Dedifferentiated amniotic fluid mesenchymal stem cell (primary cell): ENCODE measurements around the gene NF1.
"Not testable (repeated sequence)": the region's sequence is repeated elsewhere in the genome, so short reads cannot be mapped to it uniquely, and the experiment has no call there.

Source experiments
- DNase-seq: peaks from one replicate; pipeline ENCODE4 v3.0.0-alpha.2; 2016; ENCODE audit errors: extremely low spot score

Gene NF1

GRCh38 chr17:31078290-31078689 lies 16.5 kb upstream of the NF1 start:
- no peak for DNase-seq

DNA sequence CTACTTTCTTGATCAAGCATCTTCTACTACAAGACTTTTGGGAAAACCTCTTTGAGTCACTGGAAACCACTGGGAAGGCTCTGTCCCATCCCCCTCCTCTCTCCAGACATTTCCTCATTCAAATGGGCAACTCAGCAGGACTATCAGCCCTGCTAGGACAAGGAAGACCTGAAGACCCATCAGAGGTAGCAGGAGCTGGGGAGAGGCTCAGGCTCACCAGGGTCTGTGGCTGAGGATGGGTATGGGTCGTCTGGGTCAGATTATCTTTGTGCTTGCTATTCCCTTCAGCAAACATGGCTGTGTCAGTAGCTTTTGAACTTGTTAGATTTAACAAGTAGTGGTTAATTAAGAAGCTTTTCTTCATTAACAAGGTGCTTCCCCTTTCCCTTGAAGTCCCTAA lies 15.0 kb upstream of the NF1 start:
- no peak for DNase-seq

DNA sequence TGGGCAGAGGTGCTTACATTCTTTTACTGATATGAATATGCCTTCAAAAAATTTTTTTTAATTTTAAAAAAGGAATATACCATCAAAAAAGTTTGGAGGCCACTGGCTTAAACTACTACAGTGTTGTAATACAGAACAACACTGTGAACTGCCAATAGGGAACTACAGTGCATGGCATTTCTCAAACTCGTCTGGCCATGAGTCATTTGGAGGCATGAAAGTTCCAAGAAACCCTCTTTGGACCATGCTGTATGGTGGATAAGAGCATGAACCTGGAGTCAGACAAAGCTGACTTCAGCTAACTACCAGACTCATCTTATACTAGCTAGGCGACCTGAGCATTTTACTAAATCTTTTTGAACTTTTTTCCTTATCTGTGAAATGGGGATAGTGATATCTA lies 9.2 kb upstream of the NF1 start:
- peak; percentile 40 for DNase-seq

GRCh38 chr17:31089471-31089870 lies 5.3 kb upstream of the NF1 start:
- DNase-seq = no peak

DNA sequence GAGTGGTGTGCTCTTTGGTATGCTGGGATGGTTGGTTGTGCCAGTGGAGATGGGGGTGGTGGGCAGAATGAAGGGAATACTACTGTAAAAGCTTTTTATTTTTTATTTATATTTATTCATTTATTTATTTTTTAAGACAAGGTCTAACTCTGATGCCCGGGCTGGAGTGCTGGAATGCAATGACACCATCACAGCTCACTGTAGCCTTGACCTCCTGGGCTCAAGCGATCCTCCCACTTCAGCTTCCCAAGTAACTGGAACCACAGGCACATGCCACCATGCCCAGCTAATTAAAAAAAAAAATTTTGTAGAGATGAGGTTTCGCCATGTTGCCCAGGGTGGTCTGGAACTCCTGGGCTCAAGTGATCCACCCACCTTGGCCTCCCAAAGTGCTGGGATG lies 4.1 kb upstream of the NF1 start:
- not testable (repeated sequence) for DNase-seq

- DNase-seq = no peak
These were observed 2.2 kb upstream of the NF1 start for GRCh38 chr17:31092475-31093064.

DNA sequence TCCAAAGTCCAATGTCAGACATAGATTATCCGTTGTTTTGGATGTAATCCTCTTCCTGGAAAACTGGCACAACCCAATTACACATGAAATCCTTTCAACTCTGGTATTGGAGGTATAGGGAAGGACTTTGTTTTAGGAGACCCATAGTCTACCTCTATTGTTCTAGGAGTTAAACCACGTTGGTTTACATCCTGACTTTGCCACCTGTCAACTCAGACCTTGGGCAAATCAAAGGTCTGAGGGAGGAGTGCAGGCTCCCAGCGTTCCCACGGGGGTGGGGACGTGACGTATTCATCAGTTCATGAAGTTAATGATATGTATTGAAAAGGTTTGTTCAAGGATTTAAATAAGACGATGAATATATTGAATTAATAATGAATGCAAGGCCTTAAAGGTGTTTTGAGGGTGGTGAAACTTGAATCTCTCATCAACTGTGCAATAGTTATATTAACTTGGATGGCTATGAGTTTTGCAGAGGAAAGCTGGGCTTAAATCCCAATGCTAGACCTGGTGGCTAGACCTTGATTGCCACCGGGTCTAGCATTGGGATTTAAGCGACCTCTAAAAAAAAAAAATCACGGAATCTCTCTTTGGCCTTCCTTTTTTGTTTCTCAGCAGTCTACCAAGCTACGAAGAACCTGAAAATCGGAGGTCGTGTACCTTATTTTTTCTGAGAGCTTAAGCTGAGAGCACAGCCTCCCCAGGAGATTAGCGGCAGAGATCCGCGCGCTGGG lies 744 bp upstream of the NF1 start:
- DNase-seq = no peak

DNA sequence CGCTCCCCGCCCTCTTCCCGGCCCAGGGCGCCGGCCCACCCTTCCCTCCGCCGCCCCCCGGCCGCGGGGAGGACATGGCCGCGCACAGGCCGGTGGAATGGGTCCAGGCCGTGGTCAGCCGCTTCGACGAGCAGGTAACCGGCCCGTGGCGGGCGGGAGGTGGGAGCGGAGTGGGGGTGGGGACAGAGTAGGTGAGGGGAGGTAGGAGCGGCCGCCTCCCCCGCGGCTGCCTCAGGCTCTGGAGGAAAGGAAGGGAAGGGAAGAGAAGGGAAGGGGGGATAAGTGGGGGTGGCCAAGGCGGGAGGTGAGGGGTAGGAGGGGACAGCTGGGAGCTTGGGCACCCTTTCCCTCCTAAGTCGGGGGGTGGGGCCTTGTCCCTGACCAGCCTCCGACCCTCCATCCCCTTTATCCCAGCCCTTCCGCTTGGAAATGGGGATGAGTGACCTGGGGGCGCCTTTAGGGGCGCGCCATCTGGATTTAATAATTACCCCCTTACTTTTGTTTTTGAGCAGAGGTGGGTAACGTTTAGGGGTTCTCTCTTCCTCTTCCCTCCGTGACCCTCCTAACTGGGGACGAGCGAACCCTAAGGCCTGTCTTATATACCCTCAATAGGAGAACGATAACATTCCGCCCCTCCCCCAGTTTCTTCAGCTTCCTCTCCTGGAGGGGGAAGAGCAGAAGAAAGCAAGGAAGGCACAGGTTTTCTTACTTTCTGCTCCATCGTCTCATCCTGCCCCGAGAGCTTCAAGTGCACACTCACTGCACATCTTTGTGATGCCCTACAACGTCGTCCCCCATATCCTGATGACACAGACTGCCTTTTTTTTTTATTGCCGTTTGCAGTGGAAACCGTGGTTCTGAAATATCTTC lies 694 bp downstream of the NF1 start:
- DNase-seq = peak; percentile 19

DNA sequence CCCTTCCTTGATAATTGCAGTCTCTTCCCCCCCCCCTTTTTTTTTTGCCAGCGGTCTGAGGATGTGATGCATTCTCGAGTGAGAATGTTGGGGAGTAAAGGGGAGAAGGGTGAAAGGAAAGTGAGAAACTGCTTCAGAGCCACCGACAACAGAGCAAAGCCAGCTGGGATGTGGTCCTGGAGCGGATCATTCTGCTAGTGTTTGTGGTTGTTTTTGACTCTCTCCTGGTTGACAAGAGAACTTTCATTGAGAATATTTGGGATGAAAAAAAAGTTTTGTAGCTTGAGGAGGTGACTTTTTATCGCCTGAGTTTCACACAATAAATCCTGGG lies 1.3 kb downstream of the NF1 start:
- DNase-seq = no peak

- peak; percentile 20 for DNase-seq
These were observed 4.2 kb downstream of the NF1 start for GRCh38 chr17:31099016-31099415.

GRCh38 chr17:31100840-31101459 lies 6.2 kb downstream of the NF1 start:
- DNase-seq = no peak

DNA sequence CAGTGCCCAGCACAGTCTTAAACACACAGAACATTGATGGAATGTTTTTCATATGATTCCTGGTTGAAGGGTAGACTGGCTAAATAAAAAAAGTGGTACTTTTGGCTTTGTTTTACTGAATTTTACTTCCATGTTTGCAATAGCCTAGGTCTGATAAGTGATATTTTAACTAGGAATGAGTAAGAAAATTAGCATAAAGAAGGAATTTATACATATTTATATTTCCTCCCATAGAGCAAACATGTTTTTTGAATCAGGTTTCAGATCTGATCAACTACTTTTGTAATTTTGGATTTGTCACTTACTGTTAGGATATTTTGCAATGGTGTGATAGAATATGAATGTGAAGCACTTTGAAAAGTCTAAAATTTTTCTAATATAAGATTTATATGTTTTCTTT lies 7.2 kb downstream of the NF1 start:
- DNase-seq = no peak

- DNase-seq = no peak
These were observed 11.2 kb downstream of the NF1 start for GRCh38 chr17:31105991-31106390.

DNA sequence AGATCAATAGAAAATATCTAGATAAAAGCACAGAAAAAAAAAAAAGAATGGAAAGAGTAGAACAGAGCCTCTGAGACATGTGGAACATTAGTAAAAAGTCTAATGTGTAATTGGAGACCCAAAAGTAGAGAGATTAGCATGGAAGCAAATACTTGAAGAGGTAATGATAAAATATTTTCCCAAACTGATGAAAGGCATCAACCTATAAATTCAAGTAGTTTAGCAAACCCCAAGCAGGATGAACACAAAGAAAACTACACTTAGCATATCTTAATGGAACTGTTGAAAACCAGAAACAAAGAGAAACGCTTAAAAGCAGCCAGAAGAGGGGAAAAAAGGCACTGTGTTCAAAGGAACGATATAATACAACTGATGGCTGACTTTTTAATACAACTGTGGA lies 16.4 kb downstream of the NF1 start:
- DNase-seq = no peak

- no peak for DNase-seq
These were observed 17.4 kb downstream of the NF1 start for GRCh38 chr17:31112001-31112661.

DNA sequence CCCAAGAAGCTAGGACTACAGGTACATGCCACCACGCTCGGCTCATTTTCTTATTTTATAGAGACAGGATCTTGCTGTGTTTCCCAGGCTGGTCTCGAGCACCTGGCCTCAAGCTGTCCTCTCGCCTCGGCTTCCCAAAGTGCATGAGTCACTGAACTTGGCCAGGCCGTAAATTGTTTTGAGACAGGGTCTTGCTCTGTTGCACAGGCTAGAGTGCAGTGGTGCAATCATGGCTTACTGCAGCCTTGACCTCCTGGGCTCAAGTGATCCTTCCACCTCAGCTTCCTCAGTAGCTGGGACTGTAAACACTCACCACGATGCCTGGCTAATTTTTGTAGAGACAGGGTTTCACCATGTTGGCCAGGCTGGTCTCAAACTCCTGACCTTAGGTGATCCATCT lies 18.6 kb downstream of the NF1 start:
- not testable (repeated sequence) for DNase-seq

DNA sequence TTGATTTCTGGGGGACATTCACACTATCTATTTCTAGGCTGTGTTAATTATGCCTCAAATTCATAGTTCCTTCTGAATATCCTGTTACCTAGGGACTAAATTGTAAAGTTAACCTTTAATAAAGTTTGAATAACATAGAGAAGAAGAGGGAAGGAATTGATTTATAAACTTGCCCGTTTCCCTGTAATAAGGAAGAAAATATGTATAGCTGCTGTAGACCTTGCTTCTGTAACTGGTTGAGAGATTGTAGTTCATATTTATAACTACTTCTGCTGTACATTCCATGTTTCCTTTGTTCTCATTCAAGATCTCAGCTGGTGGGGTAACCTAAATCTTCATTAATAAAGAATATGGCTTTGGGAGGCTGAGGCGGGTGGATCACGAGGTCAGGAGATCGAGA lies 19.2 kb downstream of the NF1 start:
- DNase-seq = no peak

- no peak for DNase-seq
These were observed 20.3 kb downstream of the NF1 start for GRCh38 chr17:31114956-31115555.

GRCh38 chr17:31116167-31116566 lies 21.4 kb downstream of the NF1 start:
- no peak for DNase-seq

GRCh38 chr17:31122746-31123145 lies 28.0 kb downstream of the NF1 start:
- no peak for DNase-seq

- DNase-seq = no peak
These were observed 31.5 kb downstream of the NF1 start for GRCh38 chr17:31126318-31126717.

DNA sequence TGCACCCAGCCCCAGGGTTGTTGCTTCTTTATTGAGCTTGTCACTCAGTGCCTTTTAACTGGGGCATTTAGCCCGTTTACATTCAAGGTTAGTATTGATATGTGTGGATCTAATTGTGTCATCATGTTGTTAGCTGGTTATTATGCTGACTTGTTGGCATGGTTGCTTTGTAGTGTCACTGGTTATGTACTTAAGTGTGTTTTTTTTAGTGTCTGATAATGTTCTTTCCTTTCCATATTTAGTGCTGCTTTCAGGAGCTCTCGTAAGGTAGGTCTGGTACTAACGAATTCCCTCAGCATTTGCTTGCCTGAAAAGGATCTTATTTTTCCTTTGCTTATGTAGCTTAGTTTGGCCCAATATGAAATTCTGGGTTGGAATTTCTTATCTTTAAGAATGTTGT lies 33.5 kb downstream of the NF1 start:
- DNase-seq = no peak
